ENCODE data around the gene PAPPA2.

PAPPA2 gene

DNA sequence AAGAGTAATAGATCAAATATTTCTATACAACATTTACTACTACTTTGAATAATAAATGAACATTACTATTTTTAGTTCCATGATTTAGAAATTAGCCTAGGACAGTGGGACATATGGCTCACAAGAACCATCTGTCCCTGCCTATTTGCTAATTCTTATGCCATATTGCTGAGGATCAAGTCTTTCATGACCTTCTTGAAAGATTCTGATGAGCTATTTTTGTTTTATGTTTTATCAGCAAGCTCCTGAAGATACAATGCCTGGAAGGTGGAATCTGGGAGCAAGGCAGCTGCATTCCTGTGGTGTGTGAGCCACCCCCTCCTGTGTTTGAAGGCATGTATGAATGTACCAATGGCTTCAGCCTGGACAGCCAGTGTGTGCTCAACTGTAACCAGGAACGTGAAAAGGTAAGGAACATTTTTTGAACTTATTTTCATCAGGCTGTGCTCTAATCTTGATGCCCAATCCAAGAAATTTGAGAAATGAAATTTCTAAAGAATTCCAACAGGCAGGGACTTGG is 326.7 kb downstream of the PAPPA2 start:
- H3K9me2 ChIP-seq (replicated peaks; ENCODE audit: insufficient read depth, low read length) = no peaks in the 10 kb centered on the region
- H3K27me3 ChIP-seq (ENCODE audit: low read length) = no peaks in the 10 kb centered on the region
- no peaks in the 10 kb centered on the region for H3K9me3 ChIP-seq (ENCODE audit: insufficient read depth, low read length)
- no peaks in the 10 kb centered on the region for H4K20me1 ChIP-seq (ENCODE audit: low read depth, low read length)
- H2AFZ ChIP-seq (ENCODE audit: low read depth, low read length, severe bottlenecking) = no peak overlapping the region
- H3K4me2 ChIP-seq (ENCODE audit: low read depth, low read length, poor library complexity, severe bottlenecking) = no peak overlapping the region
- no peak overlapping the region for H3K27ac ChIP-seq (ENCODE audit: low read depth, low read length)
- H3K9ac ChIP-seq (ENCODE audit: low read length) = no peak overlapping the region
- H3K79me2 ChIP-seq (ENCODE audit: insufficient read depth, low read length) = no peaks in the 10 kb centered on the region
- no peaks in the 10 kb centered on the region for H3F3A ChIP-seq (ENCODE audit: insufficient read depth)
- H3K36me3 ChIP-seq (ENCODE audit: low read length) = no peaks in the 10 kb centered on the region
- no peak overlapping the region for H3K4me3 ChIP-seq (ENCODE audit: insufficient read depth, low read length, poor library complexity, severe bottlenecking)
- no peak for TF ChIP-seq EZH2phosphoT487 (conservative IDR thresholded peaks at IDR 0.05; ENCODE audit: low read length)
- TF ChIP-seq, protein P1, sequence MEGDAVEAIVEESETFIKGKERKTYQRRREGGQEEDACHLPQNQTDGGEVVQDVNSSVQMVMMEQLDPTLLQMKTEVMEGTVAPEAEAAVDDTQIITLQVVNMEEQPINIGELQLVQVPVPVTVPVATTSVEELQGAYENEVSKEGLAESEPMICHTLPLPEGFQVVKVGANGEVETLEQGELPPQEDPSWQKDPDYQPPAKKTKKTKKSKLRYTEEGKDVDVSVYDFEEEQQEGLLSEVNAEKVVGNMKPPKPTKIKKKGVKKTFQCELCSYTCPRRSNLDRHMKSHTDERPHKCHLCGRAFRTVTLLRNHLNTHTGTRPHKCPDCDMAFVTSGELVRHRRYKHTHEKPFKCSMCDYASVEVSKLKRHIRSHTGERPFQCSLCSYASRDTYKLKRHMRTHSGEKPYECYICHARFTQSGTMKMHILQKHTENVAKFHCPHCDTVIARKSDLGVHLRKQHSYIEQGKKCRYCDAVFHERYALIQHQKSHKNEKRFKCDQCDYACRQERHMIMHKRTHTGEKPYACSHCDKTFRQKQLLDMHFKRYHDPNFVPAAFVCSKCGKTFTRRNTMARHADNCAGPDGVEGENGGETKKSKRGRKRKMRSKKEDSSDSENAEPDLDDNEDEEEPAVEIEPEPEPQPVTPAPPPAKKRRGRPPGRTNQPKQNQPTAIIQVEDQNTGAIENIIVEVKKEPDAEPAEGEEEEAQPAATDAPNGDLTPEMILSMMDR (IDR thresholded peaks at IDR 0.05; ENCODE audit: insufficient read depth, low read length, poor library complexity, severe bottlenecking) = no peak

DNA sequence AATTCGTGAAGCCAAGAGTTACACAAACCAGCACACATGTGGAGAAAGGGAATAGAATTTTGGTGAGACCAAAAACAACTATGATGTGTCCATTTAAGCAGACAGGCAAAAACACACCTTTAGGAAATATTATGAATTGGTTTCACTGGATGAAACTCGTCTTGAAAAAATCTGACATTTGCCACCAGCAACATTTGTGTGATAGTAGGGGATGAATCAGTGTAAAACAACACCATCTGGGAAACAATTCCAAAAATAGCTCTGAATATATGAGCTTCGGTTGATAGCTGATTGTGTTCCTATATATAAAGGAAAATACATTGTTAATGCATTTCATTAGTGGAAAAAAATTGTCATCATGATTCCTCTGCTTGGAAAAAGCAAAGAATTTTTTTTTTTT is 327.8 kb downstream of the PAPPA2 start:
- no peak overlapping the region for H3K4me2 ChIP-seq (ENCODE audit: low read depth, low read length, poor library complexity, severe bottlenecking)
- H2AFZ ChIP-seq (ENCODE audit: low read depth, low read length, severe bottlenecking) = no peak overlapping the region
- no peak overlapping the region for H3K4me3 ChIP-seq (ENCODE audit: insufficient read depth, low read length, poor library complexity, severe bottlenecking)
- no peaks in the 10 kb centered on the region for H3K9me3 ChIP-seq (ENCODE audit: insufficient read depth, low read length)
- no peaks in the 10 kb centered on the region for H3K36me3 ChIP-seq (ENCODE audit: low read length)
- TF ChIP-seq EZH2phosphoT487 (conservative IDR thresholded peaks at IDR 0.05; ENCODE audit: low read length) = no peak
- TF ChIP-seq, protein P1 (IDR thresholded peaks at IDR 0.05; ENCODE audit: insufficient read depth, low read length, poor library complexity, severe bottlenecking) = no peak
- no peaks in the 10 kb centered on the region for H3K9me2 ChIP-seq (replicated peaks; ENCODE audit: insufficient read depth, low read length)
- no peaks in the 10 kb centered on the region for H3K79me2 ChIP-seq (ENCODE audit: insufficient read depth, low read length)
- H3K27ac ChIP-seq (ENCODE audit: low read depth, low read length) = no peak overlapping the region
- H3K27me3 ChIP-seq (ENCODE audit: low read length) = no peaks in the 10 kb centered on the region
- H3K9ac ChIP-seq (ENCODE audit: low read length) = no peak overlapping the region
- H4K20me1 ChIP-seq (ENCODE audit: low read depth, low read length) = no peaks in the 10 kb centered on the region
- H3F3A ChIP-seq (ENCODE audit: insufficient read depth) = no peaks in the 10 kb centered on the region

DNA sequence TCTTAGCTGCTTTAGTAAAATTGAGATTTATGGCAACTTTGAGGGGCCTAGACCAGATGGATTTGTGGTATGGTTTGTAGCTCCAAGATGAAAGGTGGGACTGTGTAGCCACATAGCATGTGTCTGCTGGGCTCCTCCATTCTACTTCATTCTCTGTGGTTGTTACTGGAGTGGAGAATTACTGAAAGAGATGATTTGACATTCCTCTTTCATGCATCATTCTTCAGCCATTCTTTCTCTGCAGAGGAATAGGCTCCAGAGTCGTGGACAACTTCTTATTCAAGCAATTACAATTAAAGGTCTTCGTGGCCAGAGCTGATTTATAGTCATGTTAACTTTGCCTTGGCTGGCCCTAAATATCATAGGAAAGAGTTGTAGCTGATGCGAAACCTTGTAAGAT is 328.9 kb downstream of the PAPPA2 start:
- Histone ChIP-seq H3K9me3 (ENCODE audit: insufficient read depth, low read length) (no peaks in the 10 kb centered on the region), H3K4me3 (ENCODE audit: insufficient read depth, low read length, poor library complexity, severe bottlenecking) (no peak overlapping the region), H3K79me2 (ENCODE audit: insufficient read depth, low read length) (no peaks in the 10 kb centered on the region), H3K27me3 (ENCODE audit: low read length) (no peaks in the 10 kb centered on the region), H3K27ac (ENCODE audit: low read depth, low read length) (no peak overlapping the region), H3K9me2 (replicated peaks; ENCODE audit: insufficient read depth, low read length) (no peaks in the 10 kb centered on the region), H2AFZ (ENCODE audit: low read depth, low read length, severe bottlenecking) (no peak overlapping the region), H3K4me2 (ENCODE audit: low read depth, low read length, poor library complexity, severe bottlenecking) (no peak overlapping the region), H3K9ac (ENCODE audit: low read length) (no peak overlapping the region), H3K36me3 (ENCODE audit: low read length) (no peaks in the 10 kb centered on the region), H3F3A (ENCODE audit: insufficient read depth) (no peaks in the 10 kb centered on the region), H4K20me1 (ENCODE audit: low read depth, low read length) (no peaks in the 10 kb centered on the region)
- TF ChIP-seq EZH2phosphoT487 (conservative IDR thresholded peaks at IDR 0.05; ENCODE audit: low read length) = no peak
- TF ChIP-seq, protein P1 (IDR thresholded peaks at IDR 0.05; ENCODE audit: insufficient read depth, low read length, poor library complexity, severe bottlenecking) = no peak
